ENCODE data around the gene ARMC3. TPM values are rescaled to one million over a fixed set of nuclear protein-coding genes. Genes with fewer than 3 reads are reported as not detected.

Gene ARMC3
- total RNA-seq, 4 donors from 2014 or later = not detected

GRCh38 chr10:22942437-22942836 lies 14.6 kb downstream of the ARMC3 start:
- intact Hi-C loops (cut with DNase I; ENCODE audit: low total_unique reads) = no loop called here
- WGBS, 2 donors = 84 to 100% methylated on average over 1 of the region's 1 CpG
- TF ChIP-seq POLR2A (IDR thresholded peaks at IDR 0.05) = no peak
- TF ChIP-seq CTCF (IDR thresholded peaks at IDR 0.05) = no peak
- DNase-seq (ENCODE audit: low spot score in 2 of 2) = no peak
- H3K4me3 ChIP-seq (ENCODE audit: low read depth, poor library complexity, severe bottlenecking) = no peak overlapping the region

- WGBS, 2 donors = 74 to 75% methylated on average over 2 of the region's 2 CpGs
- H3K4me3 ChIP-seq (ENCODE audit: low read depth, poor library complexity, severe bottlenecking) = no peak overlapping the region
- TF ChIP-seq CTCF (IDR thresholded peaks at IDR 0.05) (no peak), POLR2A (IDR thresholded peaks at IDR 0.05) (no peak)
- DNase-seq (ENCODE audit: low spot score in 2 of 2) = no peak
- intact Hi-C loops (cut with DNase I; ENCODE audit: low total_unique reads) = no loop called here
These were observed 18.3 kb downstream of the ARMC3 start for GRCh38 chr10:22945934-22946673.

- no peak for DNase-seq (ENCODE audit: low spot score in 2 of 2)
- no peak overlapping the region for H3K4me3 ChIP-seq (ENCODE audit: low read depth, poor library complexity, severe bottlenecking)
- TF ChIP-seq CTCF (IDR thresholded peaks at IDR 0.05) = no peak
- TF ChIP-seq POLR2A (IDR thresholded peaks at IDR 0.05) = no peak
- 59 to 64% methylated on average over 3 of the region's 3 CpGs for WGBS, 2 donors
- intact Hi-C loops (cut with DNase I; ENCODE audit: low total_unique reads) = no loop called here
These were observed 27.1 kb downstream of the ARMC3 start for GRCh38 chr10:22954970-22955369.

- WGBS, 2 donors = 65 to 69% methylated on average over 2 of the region's 2 CpGs
- intact Hi-C loops (cut with DNase I; ENCODE audit: low total_unique reads) = no loop called here
- no peak overlapping the region for H3K4me3 ChIP-seq (ENCODE audit: low read depth, poor library complexity, severe bottlenecking)
- no peak for DNase-seq (ENCODE audit: low spot score in 2 of 2)
- TF ChIP-seq CTCF (IDR thresholded peaks at IDR 0.05) (no peak), POLR2A (IDR thresholded peaks at IDR 0.05) (no peak)
These were observed 30.5 kb downstream of the ARMC3 start for GRCh38 chr10:22958338-22958737.

GRCh38 chr10:22959292-22959691 lies 31.4 kb downstream of the ARMC3 start:
- WGBS, 2 donors = 88 to 91% methylated on average over 2 of the region's 2 CpGs
- DNase-seq (ENCODE audit: low spot score in 2 of 2) = no peak
- intact Hi-C loops (cut with DNase I; ENCODE audit: low total_unique reads) = no loop called here
- TF ChIP-seq POLR2A (IDR thresholded peaks at IDR 0.05) (no peak), CTCF (IDR thresholded peaks at IDR 0.05) (no peak)
- no peak overlapping the region for H3K4me3 ChIP-seq (ENCODE audit: low read depth, poor library complexity, severe bottlenecking)

GRCh38 chr10:22959950-22960349 lies 32.1 kb downstream of the ARMC3 start:
- TF ChIP-seq CTCF (IDR thresholded peaks at IDR 0.05) = no peak
- TF ChIP-seq POLR2A (IDR thresholded peaks at IDR 0.05) = no peak
- WGBS, 2 donors = 67 to 69% methylated on average over 3 of the region's 3 CpGs
- DNase-seq (ENCODE audit: low spot score in 2 of 2) = no peak
- intact Hi-C loops (cut with DNase I; ENCODE audit: low total_unique reads) = no loop called here
- no peak overlapping the region for H3K4me3 ChIP-seq (ENCODE audit: low read depth, poor library complexity, severe bottlenecking)

All from lower leg skin (tissue), 4 donors.